NCI-H2196 treated with DMSO at 0.1 percent for 48 hours (cell line): ENCODE data around the gene NCOA1.
"Not testable (repeated sequence)": the region's sequence is repeated elsewhere in the genome, so short reads cannot be mapped to it uniquely, and the experiment has no call there.

ENCODE experiments used
- DNase-seq: peaks from one replicate; lab custom pipeline; 2025; ENCODE audit not compliant: unreplicated experiment; lab: John Stamatoyannopoulos, UW

NCOA1 gene

DNA sequence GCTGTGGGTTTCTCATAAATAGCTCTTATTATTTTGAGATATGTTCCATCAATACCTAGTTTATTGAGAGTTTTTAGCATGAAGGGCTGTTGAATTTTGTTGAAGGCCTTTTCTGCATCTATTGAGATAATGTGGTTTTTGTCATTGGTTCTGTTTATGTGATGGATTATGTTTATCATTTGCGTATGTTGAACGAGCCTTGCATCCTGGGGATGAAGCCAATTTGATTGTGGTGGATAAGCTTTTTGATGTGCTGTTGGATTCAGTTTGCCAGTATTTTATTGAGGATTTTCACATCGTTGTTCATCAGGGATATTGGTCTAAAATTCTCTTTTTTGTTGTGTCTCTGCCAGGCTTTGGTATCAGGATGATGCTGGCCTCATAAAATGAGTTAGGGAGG, 42.5 kb downstream of the NCOA1 start:
- not testable (repeated sequence) for DNase-seq

DNA sequence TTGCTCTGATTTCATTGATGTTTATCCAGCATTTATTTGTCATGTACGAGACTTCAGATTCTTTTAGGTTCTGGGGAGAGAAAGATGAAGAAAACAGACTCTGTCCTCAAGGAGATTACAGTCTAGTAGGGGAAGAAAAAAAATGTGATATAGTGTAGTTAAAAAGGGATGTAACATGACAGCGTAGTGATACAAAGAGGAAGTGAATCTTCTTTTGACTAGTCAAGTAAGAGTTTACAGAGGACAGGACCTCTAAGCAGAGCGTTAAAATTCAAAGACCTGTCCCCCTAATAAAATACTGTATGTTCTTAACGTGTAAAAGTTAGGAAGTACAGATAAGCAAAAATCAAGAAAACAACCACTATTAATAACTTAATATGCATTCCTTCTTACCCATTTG, 47.7 kb downstream of the NCOA1 start:
- DNase-seq: no peak

DNA sequence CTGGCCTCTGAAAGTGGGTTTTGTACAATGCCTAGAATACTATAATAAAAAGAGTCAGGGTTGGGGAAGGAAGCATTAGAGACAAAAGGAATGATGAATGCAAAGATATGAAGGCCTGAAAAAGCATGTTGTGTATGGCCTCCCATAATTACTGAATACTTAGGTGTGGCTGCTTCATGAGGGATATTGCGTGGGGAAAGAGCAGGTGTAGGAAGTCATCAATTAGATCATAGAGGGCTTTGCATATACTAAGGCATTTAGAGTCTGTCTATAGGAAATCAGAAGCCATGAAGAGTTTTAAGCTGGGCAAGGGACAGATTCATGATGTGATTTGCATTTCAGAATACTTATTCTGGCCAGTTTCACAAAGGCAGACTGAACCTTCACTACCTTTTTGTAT, 48.2 kb downstream of the NCOA1 start:
- no peak for DNase-seq

DNA sequence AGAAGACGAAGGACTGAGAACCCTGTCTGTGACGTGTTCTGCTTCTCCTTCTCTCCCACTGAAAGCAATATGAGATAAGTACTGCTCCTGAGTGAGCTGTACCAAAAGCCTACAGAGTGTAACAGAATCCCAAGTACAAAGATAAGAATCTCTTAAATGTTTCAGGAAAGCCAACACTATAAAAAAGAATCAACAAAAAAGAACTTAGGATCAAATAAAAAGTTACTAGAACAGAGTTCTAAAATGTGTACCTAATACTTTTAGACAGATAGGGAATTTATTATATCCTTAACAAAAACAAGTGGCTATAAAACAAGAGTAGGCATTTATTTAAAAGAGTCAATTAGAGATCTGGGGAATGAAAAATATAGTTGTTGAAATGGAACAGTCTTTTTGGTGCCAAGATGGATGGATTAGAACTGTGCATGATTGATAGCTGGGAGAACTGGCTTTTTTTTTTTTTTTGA, 49.0 kb downstream of the NCOA1 start:
- DNase-seq: no peak

DNA sequence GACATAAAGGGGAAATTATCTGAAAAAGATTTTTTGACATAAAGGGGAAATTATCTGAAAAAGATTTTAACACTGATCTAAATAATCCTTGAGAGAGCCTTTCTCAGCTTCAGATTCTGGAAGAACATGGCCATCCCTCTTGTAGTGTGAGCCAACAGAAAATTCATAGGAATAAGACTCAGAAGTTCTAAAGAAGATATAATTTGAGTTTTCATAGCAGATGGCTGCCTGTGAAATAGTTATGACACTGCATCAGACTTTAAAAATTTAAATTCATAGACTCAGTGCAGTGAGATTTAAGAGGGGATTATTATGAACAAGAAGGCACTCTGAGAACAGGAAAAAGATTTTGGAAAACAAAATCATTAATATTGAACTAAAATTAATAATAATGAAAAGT, 50.6 kb downstream of the NCOA1 start:
- no peak for DNase-seq

DNA sequence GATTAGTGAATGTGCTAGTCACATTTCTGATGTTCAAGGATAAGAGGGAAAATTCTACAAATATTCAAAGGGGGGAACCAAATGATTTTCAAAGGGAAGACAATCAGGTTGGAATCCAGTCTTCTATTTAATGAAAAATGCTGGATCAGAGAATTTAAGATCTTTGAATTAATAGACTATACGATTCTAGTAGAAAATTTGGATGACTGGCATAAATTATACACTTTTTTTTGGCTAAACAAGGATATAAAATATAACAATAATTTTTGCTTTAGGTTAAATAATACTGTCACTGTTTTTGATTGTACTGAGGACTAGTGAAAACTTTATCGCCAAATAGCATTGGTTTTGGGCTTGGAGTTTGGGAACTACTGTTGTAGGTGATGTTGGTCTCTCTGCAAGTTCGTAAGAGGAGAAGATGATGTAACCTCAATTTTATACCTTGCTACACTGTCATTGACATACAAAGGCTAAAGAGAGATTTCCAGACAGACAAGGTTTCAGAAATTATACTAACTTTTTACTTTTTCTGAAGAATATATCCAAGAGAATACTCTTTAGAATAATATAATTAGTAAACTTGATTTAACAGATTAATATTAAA, 51.3 kb downstream of the NCOA1 start:
- no peak for DNase-seq

DNA sequence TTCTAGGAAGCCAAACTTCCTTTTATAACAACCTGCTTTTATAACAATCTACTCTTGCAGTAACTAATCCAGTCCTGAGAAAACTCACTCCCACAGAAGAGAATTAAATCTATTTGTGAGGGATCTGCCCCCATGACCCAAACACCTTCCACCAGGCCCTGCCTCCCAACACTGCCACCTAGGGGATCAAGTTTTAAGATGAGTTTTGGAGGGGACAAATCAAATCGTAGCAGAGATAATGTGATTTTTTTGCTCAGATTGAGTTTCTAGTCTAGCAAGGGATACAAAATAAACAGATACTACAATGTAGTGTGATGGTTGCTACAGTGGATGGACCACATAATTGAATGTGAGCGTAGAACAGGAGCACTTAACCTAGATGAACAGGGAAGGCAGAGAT, 52.2 kb downstream of the NCOA1 start:
- no peak for DNase-seq

DNA sequence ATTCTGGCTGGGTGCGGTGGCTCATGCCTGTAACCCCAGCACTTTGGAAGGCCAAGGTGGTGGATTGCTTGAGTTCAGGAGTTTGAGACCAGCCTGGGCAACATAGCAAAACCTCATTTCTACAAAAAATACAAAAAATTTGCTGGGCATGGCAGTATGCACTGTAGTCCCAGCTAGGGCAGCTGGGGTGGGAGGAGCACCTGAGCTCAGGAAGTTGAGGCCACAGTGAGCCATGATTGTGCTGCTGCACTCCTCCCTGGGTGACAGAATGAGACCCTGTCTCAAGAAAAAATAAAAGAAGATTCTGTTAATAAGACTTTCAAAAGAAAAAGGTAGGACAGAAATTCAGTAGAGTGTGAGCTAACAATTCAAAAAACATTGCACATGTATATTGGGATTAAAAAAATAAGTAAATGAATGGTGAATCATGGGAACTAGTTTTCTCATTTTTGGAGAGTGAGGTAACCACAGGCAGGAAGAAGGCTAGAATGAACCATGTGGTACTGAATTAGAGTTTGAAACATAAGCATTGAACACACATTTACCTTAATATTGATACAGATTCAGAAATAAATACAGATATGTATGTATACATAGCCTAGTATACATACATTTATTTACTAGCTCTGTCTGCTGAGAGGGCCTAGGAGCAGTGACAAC, 53.5 kb downstream of the NCOA1 start:
- no peak for DNase-seq

DNA sequence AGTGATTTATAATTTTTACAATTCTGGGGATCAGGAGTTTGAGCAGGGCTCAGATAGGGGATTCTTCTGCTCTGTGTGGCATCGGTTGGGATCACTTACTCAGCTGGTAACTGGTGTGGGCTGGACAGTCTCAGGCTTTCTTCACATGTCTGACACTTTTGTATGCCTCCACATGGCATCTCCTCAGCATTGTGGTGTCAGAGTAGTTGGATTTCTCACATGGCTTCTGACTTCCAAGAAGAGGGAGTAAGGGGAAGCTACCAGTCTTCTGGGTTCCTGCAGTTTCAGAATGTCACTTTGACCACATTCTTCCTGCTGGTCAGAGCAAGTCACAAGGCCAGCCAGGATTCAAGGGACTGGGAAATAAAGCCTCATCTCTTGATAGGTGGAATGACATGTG, 55.6 kb downstream of the NCOA1 start:
- DNase-seq: no peak

DNA sequence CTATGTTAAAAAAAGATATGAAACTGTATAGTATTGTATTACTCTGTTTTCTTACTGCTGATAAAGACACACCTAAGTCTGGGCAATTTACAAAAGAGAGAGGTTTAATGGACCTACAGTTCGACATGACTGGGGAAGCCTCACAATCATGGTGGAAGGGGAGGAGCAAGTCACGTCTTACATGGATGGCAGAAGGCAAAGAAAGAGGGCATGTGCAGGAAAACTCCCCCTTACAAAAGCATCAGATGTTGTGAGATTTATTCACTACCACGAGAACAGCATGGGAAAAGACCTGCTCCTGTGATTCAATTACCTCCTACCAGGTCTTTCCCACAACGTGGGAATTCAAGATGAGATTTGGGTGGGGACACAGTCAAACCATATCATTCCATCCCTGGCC, 57.0 kb downstream of the NCOA1 start:
- no peak for DNase-seq

DNA sequence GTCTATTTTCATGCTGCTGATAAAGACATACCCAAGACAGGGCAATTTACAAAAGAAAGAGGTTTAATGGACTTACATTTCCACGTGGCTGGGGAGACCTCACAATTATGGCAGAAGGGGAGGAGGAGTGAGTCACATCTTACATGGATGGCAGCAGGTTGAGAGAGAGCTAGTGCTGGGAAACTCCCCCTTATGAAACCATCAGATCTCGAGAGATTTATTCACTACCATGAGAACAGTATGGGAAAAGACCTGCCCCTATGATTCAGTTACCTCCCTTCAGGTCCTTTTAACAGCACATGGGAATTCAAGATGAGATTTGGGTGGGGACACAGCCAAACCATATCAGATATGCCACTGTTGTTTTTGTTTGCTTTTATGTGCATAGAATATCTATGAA, 59.2 kb downstream of the NCOA1 start:
- DNase-seq: not testable (repeated sequence)

DNA sequence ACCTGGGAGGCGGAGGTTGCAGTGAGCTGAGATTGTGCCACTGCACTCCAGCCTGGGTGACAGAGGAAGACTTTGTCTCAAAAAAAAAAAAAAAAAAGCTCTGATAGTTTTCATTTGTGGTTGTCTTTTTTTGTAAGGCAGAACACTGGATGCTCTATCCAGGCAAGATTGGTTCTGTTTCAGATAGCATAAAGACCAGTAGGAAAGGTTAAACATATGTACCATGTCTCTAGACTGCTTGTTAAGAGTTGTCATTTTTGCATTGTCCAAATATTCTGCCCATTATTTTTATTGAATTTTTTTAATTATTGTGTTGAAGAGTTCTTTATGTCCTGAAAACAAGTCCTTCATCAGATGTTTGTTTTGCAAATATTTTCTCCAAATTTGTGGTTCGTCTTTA, 60.0 kb downstream of the NCOA1 start:
- DNase-seq: no peak

DNA sequence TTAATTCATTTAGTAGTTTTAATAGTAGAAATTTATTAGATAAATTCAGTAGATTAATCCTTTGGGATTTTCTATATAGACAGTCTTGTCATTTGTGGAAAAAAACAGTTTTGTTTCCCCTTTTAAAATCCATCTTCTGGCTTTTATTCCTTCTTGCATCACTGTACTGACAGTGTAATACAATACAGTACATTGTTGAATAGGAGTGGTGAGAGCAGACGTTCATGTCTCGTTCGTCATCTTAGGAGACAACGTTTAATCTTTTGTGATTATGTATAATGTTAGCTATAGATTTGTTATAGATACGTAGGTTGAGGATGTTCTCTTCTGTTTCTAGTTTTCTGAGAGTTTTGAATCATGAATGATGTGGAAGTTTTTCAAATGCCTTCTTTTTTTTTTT, 61.8 kb downstream of the NCOA1 start:
- no peak for DNase-seq

DNA sequence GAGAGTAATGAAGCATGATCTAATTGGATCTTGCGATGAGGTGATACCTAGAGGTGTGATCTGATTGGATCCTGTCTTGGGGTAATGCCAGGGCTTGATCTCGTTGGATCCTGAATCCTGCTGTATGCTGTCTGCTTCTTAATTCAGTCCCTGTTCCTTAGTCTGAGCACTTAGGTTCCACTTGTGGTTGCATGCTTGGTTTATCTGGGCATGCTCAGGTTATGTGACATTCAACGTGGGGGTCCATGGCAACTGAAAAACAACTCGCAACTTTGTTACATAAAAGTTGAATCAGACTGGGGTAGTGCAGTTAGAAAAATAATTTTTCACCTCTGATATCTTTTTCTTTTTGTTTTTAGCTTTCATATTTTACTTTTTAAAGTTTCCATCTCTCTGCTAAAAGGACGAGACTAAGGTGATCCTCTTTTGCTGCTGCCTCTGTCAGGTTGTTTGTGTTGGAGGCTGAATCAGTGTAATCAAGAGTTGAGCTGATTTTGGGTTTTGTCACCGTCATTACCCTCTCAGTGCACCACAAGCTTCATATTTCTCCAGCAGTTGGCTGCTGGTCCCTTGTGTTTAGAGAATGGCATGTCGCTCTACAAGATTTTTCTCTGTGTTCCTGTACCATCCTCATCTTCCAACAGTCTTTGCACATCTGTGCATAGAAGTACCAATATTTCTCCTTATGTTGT, 67.9 kb downstream of the NCOA1 start:
- DNase-seq: no peak

DNA sequence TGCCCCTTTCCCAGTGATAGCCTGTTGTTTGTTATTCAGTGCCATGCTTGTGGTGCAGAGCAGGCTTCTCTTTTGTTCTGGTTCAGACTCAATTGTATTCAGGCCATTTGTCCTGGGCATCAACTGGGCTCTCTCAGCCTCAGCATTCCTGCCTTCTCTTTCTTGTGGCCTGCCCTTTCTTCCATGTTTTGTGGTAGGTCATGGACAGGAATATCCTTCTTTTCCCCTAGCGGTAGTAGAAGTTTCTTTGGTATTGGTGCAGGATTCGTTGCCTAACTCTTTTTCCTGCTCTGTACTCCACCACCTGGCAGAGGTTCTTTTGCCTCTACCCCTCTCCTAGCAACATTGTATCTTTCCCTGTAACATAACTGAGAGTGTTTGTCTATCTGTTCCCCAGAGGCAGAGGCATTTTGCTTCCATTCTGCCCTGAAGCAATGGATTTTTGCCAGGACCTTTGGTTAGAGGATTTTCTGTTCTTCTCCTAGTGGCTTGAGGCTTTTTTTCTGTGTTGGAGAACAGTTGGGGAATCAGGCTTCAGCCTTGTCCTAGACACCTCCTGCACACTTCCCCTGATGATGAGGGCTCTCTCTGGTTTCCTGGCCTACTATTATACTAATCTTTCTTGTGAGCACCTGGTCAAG, 68.5 kb downstream of the NCOA1 start:
- DNase-seq: no peak

DNA sequence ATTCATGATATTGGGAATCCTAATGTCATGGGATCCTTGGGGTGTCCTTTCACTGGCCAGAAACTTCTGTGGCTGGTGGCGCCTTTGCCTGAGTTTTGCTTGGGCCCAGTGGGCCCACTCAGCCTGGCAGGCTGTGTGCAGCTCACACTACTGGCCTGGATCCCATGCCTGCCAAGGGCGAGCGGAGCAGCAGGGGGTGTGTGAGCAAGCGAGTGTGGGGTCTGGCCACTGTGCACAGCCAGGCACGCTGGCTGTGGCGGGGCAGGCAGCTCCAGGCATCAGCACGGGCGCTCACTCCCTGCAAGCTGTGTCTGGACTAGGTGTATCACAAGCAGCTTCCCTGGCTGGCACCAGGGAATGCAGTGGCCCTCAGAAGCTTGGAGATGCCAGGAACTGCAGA, 74.5 kb downstream of the NCOA1 start:
- DNase-seq: no peak

DNA sequence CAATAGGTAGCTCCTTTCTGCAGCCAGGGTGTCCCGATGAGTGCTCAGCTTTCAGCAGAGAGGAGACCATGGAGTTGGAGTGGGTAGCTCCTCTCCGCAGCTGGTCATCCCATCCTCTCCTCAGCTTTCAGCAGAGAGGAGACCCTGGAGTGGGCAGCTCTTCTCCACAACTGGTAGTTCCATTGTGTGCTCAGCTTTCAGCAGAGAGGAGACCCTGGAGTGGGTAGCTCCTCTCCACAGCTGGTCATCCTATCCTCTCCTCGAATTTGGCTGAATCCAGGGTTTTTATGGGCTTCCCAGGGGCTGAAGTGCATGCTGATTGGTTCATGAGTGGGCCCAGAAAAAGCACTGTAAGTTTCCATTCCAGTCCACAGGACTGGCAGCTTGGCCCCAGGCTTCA, 75.2 kb downstream of the NCOA1 start:
- DNase-seq: no peak

DNA sequence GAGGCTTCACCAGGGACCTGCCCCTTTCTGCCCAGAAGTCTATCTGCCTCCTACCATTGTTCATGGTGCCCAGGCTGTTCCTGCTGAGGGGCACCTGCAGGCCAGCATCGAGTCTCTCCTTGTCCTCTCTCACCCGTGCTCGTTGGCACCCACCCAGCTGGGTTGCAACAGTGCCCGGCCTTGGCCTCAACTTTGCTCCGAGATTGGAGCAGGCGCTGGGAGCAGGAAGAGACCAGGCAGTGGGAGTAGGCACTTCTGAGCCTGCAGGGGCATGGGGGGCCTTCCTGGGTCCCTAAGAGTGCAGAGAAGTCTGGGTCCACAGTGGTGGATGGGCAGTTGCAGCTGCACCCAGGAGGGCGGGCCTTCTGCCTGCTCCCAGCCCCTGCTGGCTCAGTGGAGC, 75.6 kb downstream of the NCOA1 start:
- DNase-seq: no peak

DNA sequence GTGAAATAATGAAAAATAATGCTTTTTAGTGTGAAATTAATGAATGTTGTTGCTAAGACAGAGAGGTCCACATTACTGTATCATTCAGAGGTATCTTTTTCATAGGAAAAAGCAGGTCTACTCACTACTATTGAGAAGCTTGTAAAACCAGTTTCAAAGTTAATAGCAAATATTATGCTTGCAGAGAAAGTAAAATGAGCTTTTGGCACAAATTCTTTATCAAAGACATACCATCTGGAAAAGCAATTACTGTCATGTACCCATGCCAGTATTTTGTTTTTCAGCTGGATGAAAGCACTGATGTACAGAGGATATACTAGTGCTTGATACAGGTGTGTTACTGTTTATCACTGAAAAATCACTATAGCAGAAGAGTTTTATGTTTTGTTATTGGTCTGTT, 77.5 kb downstream of the NCOA1 start:
- DNase-seq: no peak

DNA sequence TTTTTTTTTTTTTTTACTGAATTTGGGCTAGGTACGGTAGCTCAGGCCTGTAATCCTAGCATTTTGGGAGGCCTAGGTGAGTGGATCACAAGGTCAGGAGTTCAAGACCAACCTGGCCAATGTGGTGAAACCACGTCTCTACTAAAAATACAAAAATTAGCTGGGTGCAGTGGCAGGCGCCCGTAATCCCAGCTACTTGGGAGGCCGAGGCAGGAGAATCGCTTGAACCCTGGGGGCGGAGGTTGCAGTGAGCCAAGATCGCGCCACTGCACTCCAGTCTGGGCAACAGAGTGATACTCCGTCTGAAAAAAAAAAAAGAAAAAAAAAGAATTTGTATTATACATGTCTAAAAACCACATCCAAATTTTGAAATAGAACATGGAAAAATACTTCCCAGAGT, 78.5 kb downstream of the NCOA1 start:
- not testable (repeated sequence) for DNase-seq

DNA sequence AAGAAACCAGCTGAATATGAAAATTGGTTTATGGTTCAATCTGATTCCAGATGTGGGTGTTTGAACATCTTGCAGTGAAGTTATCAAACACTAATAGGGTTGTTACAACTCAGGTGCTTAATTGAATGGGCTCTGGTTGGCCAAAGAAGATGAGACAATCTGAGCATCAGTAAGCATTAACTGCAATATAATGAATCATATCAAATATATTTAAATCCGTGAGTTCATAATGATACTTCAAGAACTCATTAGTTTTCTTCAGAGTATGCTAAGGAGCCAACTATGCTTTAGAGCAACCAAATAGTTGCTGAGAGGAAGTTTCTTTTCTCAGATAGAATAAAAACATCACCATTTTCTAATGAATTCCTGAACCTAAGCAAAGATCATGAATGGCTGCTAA, 79.2 kb downstream of the NCOA1 start:
- no peak for DNase-seq

DNA sequence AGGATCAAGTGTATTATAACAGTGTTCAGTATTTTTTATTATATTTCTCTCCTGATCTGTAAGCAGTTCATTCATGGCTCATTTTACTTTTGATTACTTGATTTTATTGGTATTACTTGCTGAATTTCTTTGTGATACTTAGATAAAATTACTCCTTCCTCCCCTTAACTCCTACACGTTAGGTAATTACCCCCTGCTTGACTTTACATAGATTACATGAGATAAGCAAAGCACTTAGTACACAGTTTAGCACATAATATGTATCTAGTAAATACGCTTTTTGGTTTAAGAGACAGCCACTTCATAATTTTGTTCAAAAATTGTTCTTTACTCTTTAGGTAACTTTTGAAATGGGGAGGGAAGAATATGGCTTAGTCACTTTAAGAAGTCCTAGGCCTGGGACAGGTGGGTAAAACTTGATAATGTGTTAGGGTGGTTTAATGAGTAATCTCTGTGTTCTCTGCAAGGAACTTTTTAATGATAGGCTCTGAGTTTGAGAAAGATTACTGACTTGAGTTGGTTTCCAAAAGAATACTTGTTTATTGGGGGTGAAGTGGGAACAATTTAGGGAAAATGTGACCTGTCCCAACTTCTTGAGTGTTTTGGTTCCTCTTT, 80.9 kb downstream of the NCOA1 start:
- DNase-seq: no peak
